ENCODE results near the gene MACROD1.

The MACROD1 gene

DNA sequence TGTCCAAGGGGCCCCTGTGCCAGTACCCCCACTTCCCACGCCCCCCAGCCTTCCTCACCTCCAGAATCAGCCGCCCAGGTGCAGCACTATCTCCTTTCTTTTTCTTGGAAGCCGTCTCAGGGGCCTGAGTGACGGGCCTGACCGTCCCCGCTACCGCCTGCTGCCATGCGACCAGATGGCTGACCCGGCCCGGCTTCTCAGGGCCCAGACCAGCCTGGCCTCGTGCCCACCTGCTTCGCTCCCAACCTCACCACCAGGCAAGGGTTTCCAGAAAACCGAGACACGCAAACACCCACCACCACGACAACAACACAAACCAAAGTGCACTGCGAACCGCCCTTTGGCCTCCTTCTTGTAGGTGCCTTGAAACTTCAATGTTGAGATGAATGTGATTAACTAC, 39.1 kb downstream of the MACROD1 start:
- POLR2A ChIA-PET = no interaction called here
- H3K4me3 ChIP-seq (ENCODE audit: low read depth, low read length) = no peak overlapping the region
- TF ChIP-seq CTCF (IDR thresholded peaks at IDR 0.05; ENCODE audit: insufficient read depth, low read length, missing control alignments) = no peak
- DNase-seq (ENCODE audit: low read depth, low spot score) = no peak
- CTCF ChIA-PET = interaction anchor here (1.3 kb wide), 2 partner anchors 19 to 23 kb away, joined by 5 read pairs; no protein-coding TSS in a partner anchor

GRCh38 chr11:64126371-64126770, 39.5 kb downstream of the MACROD1 start:
- CTCF ChIA-PET = no interaction called here
- TF ChIP-seq CTCF (IDR thresholded peaks at IDR 0.05; ENCODE audit: insufficient read depth, low read length, missing control alignments) = no peak
- POLR2A ChIA-PET = no interaction called here
- H3K4me3 ChIP-seq (ENCODE audit: low read depth, low read length) = no peak overlapping the region
- DNase-seq (ENCODE audit: low read depth, low spot score) = no peak

DNA sequence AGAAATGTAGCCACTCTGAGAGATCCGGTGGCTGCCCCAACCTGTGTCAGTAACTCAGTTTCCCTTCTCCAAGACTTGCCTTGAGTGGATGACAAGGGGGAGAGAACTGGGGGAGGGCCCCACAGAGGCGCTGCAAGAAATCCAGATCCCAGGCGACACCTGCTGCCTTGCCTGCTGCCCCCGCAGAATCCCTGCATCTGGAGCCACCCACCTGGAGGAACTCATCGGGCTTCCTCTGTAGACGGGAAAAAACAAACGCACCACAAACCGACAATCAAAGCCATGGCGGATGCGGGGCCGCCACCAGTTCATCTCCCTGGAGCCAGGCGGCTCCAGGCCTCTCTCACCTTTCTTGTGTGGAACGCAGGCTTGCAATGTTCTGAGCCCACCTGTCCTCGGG, 40.2 kb downstream of the MACROD1 start:
- ChIA-PET CTCF (no interaction called here), POLR2A (no interaction called here)
- TF ChIP-seq CTCF (IDR thresholded peaks at IDR 0.05; ENCODE audit: insufficient read depth, low read length, missing control alignments) = no peak
- H3K4me3 ChIP-seq (ENCODE audit: low read depth, low read length) = no peak overlapping the region
- no peak for DNase-seq (ENCODE audit: low read depth, low spot score)

DNA sequence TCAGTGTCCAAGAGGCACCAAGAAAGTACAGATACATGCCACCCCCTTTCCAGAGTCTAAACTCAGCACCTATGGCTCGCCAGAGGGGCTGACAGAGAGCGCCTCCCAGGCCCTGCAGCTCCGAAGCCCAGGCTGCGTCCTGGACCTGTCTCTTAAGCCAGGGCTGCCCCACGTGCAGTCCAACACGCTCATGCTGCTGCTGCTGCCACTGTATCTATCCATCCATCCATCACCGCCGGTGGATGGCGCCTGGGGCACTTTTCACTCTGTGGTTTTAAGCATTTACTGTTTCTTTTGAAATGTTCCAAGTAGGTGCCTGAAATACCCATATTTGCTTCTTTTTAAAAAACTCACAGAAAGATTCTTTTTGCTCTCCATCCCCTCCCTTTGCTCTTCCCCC, 41.8 kb downstream of the MACROD1 start:
- CTCF ChIA-PET = interaction anchor here (1.0 kb wide), 1 partner anchor 30 kb away, joined by 3 read pairs; no protein-coding TSS in a partner anchor
- POLR2A ChIA-PET = no interaction called here
- no peak for TF ChIP-seq CTCF (IDR thresholded peaks at IDR 0.05; ENCODE audit: insufficient read depth, low read length, missing control alignments)
- DNase-seq (ENCODE audit: low read depth, low spot score) = no peak
- H3K4me3 ChIP-seq (ENCODE audit: low read depth, low read length) = no peak overlapping the region

GRCh38 chr11:64123679-64124078, 42.2 kb downstream of the MACROD1 start:
- no peak overlapping the region for H3K4me3 ChIP-seq (ENCODE audit: low read depth, low read length)
- DNase-seq (ENCODE audit: low read depth, low spot score) = no peak
- ChIA-PET CTCF (interaction anchor here (1.0 to 1.5 kb wide), 2 partner anchors 10 to 29 kb away, joined by 3 to 4 read pairs; no protein-coding TSS in a partner anchor), POLR2A (no interaction called here)
- TF ChIP-seq CTCF (IDR thresholded peaks at IDR 0.05; ENCODE audit: insufficient read depth, low read length, missing control alignments) = no peak

DNA sequence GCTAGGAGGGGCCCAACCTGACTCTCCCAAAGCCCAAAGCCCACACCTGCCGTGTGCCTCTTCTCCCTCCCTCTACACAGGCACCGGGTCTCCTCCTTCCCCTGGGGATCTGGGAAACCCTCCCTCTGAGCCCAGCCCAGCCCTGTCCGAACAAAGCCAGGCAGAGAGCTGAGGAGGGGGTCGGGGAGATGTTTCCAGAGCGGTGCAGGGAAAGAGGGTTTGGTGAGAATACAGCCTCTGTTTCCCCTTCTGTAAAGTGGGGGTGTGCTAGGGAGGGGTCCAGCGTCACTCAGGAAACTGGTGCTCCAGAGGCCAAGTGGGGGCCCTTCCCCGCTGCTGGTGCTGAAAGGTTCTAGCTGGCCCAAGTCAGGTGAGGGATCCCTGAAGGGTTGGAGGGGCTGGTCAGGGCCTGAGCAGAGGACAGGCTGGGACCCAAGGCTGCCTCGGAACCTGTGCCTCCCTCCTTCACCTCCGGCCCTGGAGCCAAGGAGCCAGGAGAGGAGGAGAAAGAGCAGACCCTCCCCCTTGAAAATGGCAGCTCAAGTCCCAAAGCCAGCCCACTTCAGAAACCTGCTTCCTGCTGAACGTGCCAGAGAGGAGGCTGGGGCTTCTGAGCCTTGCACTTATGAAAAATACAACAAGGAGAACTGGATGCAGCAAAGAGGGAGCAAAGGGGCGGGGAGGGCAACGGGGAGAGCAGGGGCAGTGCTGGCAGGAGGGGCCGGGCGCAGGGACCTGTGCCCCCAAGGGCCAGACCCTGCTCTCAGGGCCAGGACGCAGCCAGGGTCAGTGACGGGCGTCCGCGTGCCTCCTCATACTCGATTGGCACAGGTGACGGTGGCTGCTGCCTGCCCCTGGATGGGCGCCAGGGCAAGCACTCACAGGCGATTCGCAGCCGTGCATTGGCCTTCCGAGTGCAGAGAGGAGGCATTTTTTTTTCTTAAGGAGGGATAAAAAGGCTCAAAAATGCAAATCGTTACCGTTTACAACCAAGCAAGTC, 43.2 kb downstream of the MACROD1 start:
- DNase-seq (ENCODE audit: low read depth, low spot score) = no peak
- TF ChIP-seq CTCF (IDR thresholded peaks at IDR 0.05; ENCODE audit: insufficient read depth, low read length, missing control alignments) = no peak
- ChIA-PET CTCF (interaction anchor here (0.8 to 2.6 kb wide), 9 partner anchors 9 to 122 kb away, joined by 3 to 25 read pairs (median 5); no protein-coding TSS in a partner anchor), POLR2A (interaction anchor here (1.0 kb wide), 1 partner anchor 103 kb away, joined by 3 read pairs; no protein-coding TSS in a partner anchor)
- no peak overlapping the region; the same call in 1 of the 2 replicates for H3K4me3 ChIP-seq (ENCODE audit: low read depth, low read length)
